Measurements from ENCODE around the gene PCDHA1.

PCDHA1 gene

DNA sequence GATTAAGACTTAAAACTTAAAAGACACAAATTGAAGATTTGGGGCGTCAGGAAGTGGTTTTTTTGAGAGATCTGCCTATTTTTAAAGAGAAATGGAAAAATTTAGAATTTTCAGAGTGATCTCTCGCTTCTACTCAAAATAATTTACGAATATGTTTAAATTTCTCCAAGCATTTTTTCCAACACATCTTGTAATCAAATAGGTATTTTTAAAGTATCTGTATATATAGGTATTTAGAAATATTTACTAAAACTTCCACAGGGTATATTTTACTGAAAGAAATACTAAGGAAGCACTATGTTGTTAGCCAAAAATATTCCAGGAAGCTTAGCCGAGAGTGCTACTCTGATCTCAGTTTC is 255.5 kb downstream of the PCDHA1 start:
- no peak for DNase-seq (ENCODE audit: low spot score)

DNA sequence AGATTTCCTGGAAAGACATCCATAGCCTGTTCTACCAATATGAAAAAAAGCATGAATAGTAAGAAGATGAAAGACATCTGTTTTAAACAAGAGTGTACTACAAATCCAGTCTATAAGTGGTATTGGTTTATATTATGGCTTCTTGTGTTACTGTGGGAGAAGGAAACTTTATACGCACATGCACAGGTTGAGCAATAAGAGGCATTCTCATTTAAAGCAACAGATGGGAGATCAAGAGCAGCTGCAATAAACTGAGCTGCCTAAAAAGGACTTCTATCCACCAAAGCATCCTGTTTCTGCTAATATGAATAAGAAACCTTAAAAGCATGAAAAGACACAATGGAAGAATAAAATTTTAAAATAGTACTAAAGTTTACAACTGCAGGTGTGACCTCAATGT is 256.6 kb downstream of the PCDHA1 start:
- DNase-seq (ENCODE audit: low spot score) = no peak

DNA sequence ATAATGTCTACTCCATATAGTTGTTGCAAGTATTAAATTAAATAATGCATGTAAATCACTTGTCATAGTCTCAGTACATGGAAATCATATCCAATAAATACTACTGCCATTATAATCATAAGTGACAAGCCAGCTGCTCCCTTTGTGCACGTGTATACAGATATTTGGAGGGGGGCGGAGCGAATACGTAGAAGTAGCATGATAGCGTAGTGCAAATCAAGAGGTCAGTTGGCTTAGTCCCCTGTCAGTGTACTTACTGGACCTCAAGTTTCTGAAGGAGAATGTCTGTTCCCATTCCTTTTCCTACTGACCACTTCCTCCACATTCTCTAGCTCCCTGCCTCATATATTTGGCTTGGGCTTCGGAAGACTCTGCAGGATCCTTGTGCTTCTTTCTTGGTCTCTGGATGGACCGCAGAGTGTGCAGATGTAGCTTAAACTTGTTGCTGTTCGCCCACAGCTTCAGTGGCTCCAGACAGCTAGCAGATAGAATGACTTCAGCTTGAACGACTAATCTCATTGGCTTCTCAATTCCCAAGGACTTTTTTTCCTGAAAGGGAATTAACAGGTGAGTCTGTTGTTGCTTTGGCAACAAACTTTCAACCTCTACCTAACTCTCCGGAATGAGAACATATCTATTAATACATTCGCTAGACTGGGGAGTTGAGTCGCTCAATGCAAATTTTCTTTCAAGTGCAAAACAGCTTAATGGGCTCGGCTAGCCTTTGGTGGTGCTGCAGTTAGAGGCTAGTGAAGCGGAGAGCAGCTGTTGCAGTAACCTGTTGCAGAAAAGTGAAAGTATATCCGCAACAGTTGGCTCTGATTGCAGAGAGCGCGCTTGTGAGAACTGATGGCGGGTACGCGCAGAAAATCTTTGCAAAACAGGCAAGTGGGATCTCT is 264.9 kb downstream of the PCDHA1 start, which contains the start of gene PCDHB1:
Gene PCDHB1 (plus strand): TSS at position 753 of the 899 bp plus-strand sequence. CDS start 97 bp downstream, at position 850.
- peak; percentile 15 for DNase-seq (ENCODE audit: low spot score)

DNA sequence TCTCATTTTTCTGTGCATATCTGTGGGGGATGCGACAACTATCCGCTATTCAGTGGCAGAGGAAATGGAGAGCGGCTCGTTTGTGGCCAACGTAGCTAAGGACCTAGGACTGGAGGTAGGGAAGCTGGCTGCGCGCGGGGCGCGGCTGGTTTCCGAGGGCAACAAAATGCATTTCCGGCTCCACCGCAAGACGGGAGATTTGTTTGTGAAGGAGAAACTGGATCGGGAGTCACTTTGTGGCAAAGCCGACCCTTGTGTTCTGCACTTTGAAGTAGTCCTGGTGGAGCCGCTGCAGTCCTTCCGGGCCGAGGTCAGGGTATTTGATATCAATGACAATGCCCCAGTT is 265.6 kb downstream of the PCDHA1 start:
- no peak for DNase-seq (ENCODE audit: low spot score)

Small RNA genes within 50 kb of the gene (small RNA-seq; reads per million reads assigned to genes)
- gene AC010223.1 = 0 reads per million in 2 experiments

Data from SK-N-DZ (cell line).